ENCODE results near the gene ST3GAL2. TPM values are rescaled to one million over a fixed set of nuclear protein-coding genes. Genes with fewer than 3 reads are reported as not detected.
"Not testable (repeated sequence)": the region's sequence is repeated elsewhere in the genome, so short reads cannot be mapped to it uniquely, and the experiment has no call there.

Gene ST3GAL2
- total and polyA plus RNA-seq, 9 donors, result 6.2 to 49.7 (median 23.4) TPM

GRCh38 chr16:70412385-70412784 is 26.5 kb downstream of the ST3GAL2 start:
- Histone ChIP-seq H3K36me3 (no peaks in the 10 kb centered on the region), H3K27me3 (no peaks in the 10 kb centered on the region), H3K4me3 (no peak overlapping the region), H3K4me1 (ENCODE audit: insufficient read depth) (peaks cover 8% of the 10 kb centered on the region), H3K27ac (no peak overlapping the region), H3K9me3 (no peaks in the 10 kb centered on the region)
- intact Hi-C loops (cut with DNase I), result no loop called here
- DNase-seq, result no peak
- 74 to 80% (median 78%) methylated on average over 8 of the region's 8 CpGs for WGBS, 3 donors
- TF ChIP-seq EP300 (IDR thresholded peaks at IDR 0.05) (no peak), CTCF (IDR thresholded peaks at IDR 0.05) (no peak), POLR2A (IDR thresholded peaks at IDR 0.05) (no peak)

- no peak overlapping the region for H3K4me3 ChIP-seq
- no peaks in the 10 kb centered on the region for H3K9me3 ChIP-seq
- no peak for DNase-seq
- peaks cover 8% of the 10 kb centered on the region for H3K4me1 ChIP-seq (ENCODE audit: insufficient read depth)
- no peak overlapping the region for H3K27ac ChIP-seq
- H3K27me3 ChIP-seq, result no peaks in the 10 kb centered on the region
- intact Hi-C loops (cut with DNase I), result no loop called here
- WGBS, 3 donors, result 65 to 86% (median 79%) methylated on average over 6 of the region's 6 CpGs
- TF ChIP-seq EP300 (IDR thresholded peaks at IDR 0.05), result no peak
- no peak for TF ChIP-seq POLR2A (IDR thresholded peaks at IDR 0.05)
- no peak for TF ChIP-seq CTCF (IDR thresholded peaks at IDR 0.05)
- no peaks in the 10 kb centered on the region for H3K36me3 ChIP-seq
Measured at GRCh38 chr16:70410734-70411133, 28.2 kb downstream of the ST3GAL2 start.

GRCh38 chr16:70407811-70408274 is 31.1 kb downstream of the ST3GAL2 start:
- WGBS, 3 donors, result 22 to 38% (median 33%) methylated on average over 10 of the region's 10 CpGs
- TF ChIP-seq CTCF (IDR thresholded peaks at IDR 0.05), result no peak
- no peak for TF ChIP-seq EP300 (IDR thresholded peaks at IDR 0.05)
- TF ChIP-seq POLR2A (IDR thresholded peaks at IDR 0.05), result no peak
- H3K4me1 ChIP-seq (ENCODE audit: insufficient read depth), result peaks cover 6% of the 10 kb centered on the region

GRCh38 chr16:70406104-70406503 is 32.8 kb downstream of the ST3GAL2 start:
- H3K4me3 ChIP-seq; H3K27me3 ChIP-seq; H3K9me3 ChIP-seq; H3K36me3 ChIP-seq; intact Hi-C loops (cut with DNase I); DNase-seq; H3K4me1 ChIP-seq (ENCODE audit: insufficient read depth); H3K27ac ChIP-seq: not testable (repeated sequence)
- WGBS, 3 donors, result 89 to 93% (median 90%) methylated on average over 5 of the region's 5 CpGs

More at GRCh38 chr16:70407811-70408274, 31.1 kb downstream of the ST3GAL2 start:
- H3K4me3 ChIP-seq, result no peak overlapping the region
- H3K9me3 ChIP-seq, result no peaks in the 10 kb centered on the region
- H3K36me3 ChIP-seq, result no peaks in the 10 kb centered on the region
- intact Hi-C loops (cut with DNase I), result no loop called here
- H3K27ac ChIP-seq, result no peak overlapping the region
- H3K27me3 ChIP-seq, result no peaks in the 10 kb centered on the region
- no peak for DNase-seq

GRCh38 chr16:70402916-70403659 is 35.8 kb downstream of the ST3GAL2 start:
- Histone ChIP-seq H3K27ac (no peak overlapping the region), H3K4me1 (ENCODE audit: insufficient read depth) (peaks cover under 1% of the 10 kb centered on the region), H3K9me3 (no peaks in the 10 kb centered on the region), H3K36me3 (no peaks in the 10 kb centered on the region), H3K27me3 (no peaks in the 10 kb centered on the region), H3K4me3 (no peak overlapping the region)
- intact Hi-C loops (cut with DNase I), result no loop called here
- no peak for DNase-seq
- TF ChIP-seq CTCF (IDR thresholded peaks at IDR 0.05), result no peak
- no peak for TF ChIP-seq POLR2A (IDR thresholded peaks at IDR 0.05)
- TF ChIP-seq EP300 (IDR thresholded peaks at IDR 0.05), result no peak
- WGBS, 3 donors, result 93% methylated on average over 11 of the region's 11 CpGs

All from ovary (tissue), 9 donors.